AG08395 (cell line): ENCODE results near the gene NUDT8.
"Not testable (repeated sequence)": the region's sequence is repeated elsewhere in the genome, so short reads cannot be mapped to it uniquely, and the experiment has no call there.

ENCODE experiments used
- DNase-seq: peaks from one replicate; pipeline ENCODE4 v3.0.0; 2012; ENCODE audit warnings: mixed read lengths, low spot score

The NUDT8 gene

DNA sequence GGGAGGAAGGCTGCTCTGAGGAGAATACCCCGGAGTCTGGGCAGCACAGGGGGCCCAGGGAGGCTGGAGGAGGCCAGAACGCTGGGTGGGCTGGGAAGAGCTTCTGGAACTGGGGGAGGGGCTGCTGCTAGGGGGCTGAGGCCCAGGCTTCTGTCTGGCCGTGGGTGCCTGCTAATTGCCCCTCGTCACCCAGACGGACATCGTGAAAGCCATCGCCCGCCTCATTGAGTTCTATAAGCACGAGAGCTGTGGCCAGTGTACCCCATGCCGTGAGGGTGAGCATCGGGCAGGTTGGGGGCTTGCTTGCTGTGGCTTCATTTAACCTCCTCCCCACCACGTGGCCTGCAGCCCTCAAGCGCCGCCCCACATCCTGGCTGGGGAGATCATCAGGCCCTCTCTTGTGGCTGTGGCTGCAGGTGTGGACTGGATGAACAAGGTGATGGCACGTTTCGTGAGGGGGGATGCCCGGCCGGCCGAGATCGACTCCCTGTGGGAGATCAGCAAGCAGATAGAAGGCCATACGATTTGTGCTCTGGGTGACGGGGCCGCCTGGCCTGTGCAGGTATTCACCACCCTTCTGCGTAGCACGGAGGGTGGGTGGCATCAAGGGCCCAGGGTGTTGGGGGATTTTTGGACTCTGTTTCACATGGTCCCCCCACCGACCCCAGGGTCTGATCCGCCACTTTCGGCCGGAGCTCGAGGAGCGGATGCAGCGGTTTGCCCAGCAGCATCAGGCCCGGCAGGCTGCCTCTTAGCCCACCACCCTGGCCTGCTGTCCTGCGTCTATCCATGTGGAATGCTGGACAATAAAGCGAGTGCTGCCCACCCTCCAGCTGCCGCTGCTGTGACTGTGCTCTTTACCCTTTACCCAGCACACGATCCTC is 17.8 kb downstream of the NUDT8 start:
- no peak for DNase-seq

DNA sequence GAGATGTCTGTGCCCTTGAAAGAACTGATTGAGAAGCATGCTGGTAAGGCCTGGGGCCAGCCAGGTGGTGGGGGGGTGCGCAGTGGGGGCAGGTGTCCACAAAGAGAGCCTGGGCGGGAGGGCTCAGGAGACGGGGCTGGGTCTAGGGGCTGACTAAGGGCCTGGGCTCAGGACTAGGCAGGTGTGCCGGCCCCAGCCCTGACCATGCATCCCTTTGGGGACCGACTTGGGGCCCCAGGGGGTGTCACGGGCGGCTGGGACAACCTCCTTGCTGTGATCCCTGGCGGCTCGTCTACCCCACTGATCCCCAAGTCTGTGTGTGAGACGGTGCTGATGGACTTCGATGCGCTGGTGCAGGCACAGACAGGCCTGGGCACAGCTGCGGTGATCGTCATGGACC is 18.6 kb downstream of the NUDT8 start:
- no peak for DNase-seq

DNA sequence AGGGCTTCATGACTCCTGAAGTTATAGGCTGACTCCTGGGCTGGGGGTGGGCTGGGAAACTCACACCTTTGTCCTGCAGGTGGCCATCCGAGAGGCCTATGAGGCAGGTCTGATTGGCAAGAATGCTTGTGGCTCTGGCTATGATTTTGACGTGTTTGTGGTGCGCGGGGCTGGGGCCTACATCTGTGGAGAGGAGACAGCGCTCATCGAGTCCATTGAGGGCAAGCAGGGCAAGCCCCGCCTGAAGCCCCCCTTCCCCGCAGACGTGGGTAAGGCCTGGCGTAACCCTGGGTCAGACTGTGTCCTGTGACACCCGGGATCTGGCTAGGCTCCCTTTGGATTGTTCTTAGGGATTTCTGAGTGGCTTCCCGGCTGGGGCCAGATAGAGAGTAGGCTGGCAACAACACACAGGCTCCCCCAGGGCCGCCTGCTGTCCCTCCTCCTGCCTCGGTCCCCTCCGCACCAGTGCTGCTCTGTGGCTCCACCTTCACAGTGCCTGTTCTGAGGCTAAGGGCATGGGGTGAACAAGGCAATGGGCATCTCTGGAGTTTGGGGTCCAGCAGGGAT is 19.4 kb downstream of the NUDT8 start:
- DNase-seq, result no peak

DNA sequence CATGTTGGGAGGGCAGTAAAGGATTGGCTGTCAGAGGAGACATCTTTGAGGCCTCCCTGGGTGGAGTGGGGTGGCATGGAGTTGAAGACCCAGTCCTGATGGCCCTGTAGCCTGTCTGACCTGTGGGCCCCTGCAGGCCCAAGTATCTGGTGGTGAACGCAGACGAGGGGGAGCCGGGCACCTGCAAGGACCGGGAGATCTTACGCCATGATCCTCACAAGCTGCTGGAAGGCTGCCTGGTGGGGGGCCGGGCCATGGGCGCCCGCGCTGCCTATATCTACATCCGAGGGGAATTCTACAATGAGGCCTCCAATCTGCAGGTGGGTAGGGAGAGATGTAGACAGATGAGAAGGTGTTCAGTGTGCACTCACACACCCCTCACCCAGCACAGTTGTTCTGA is 20.4 kb downstream of the NUDT8 start:
- no peak for DNase-seq

DNA sequence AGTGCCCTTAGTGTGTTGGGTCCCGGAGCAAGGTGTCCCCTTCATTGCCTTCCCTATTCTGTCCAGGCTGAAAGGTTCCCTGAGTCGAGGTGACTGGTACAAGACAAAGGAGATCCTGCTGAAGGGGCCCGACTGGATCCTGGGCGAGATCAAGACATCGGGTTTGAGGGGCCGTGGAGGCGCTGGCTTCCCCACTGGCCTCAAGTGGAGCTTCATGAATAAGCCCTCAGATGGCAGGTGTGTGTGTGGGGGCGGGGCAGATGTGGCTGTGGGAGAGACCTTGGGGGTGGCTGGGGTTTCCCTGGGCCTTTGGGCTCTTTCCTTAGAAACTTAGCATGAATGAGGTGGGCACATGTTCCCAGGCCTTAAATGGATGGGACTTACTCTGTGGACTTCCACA is 21.3 kb downstream of the NUDT8 start:
- DNase-seq, result no peak

DNA sequence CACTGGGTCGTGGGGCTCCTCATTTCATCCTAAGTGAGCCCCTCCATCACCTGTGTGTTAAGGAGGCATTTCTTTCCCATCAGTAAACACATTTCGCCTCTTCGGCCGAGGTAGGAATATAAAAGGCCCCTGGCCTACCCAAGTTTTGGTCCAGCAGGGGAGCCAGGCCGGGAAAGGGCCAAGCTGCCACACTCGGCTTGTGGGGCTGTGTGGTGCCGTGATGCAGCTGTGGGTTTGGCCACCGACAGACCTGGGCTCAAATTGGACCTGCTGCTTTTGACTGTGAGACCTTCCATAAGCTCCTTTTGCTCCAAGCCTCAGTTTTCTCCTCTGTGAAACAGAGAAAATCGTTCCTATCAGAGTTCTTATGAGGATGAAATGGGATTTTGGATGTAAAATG is 22.2 kb downstream of the NUDT8 start:
- no peak for DNase-seq

DNA sequence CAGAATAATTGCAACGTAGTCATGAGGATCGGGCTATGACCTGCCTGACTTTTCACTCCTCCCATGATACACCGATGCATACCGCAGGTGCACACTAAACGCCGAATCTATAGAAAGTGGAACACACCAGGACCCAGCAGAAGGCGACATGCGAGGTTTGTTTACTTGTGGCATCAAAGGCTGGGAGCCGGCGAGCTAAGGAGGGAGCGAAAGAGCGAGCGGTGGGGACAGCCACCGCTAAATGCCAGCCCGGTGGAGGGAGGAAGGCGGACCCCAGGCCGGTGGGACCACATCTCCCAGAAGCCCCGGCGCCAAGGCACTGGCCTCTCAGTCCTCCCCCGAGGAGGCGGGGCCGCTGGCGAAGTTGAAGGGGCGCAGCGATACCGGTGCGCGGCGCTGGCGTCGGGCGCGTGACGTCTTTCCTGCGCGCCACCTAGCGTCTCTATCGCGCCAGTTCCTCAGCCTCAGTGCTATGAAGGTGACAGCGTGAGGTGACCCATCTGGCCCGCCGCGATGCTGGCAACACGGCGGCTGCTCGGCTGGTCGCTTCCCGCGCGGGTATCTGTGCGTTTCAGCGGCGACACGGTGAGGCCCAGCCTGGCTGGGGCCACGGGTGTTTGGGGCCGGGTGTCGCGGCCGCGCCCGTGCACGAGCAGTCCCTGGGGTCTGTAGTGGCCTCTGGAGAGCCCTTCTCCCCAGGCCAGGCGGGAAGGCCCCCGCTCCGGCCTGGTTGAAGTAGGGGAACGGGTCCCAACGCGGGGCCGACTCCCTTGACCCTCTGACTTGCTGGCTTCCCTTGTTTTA is 23.0 kb downstream of the NUDT8 start, which contains the start of gene NDUFV1:
NDUFV1 (plus strand) TSS at position 445 of the 804 bp plus-strand sequence; CDS start at position 514, 69 bp downstream.
- peak; percentile 93 for DNase-seq

DNA sequence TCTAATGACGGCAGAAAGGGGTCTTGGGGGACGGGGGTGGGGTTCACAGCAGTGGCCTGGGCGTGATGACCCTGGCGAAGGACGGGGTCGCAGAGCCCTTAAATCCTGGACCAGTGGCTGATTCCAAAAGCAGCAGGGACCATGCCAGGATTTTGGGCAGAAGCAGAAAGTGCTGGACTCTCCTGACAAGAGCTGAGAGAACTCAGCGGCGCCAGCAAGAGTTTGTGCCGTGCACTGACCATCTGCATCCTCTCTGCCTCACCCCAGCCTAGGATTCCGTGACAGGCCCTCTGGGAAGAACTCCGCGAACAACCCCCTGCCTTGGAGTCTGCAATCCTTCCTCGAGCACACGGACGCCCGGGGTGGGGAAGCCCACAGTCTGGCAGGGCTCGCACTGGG is 23.6 kb downstream of the NUDT8 start:
- DNase-seq, result peak; percentile 31

DNA sequence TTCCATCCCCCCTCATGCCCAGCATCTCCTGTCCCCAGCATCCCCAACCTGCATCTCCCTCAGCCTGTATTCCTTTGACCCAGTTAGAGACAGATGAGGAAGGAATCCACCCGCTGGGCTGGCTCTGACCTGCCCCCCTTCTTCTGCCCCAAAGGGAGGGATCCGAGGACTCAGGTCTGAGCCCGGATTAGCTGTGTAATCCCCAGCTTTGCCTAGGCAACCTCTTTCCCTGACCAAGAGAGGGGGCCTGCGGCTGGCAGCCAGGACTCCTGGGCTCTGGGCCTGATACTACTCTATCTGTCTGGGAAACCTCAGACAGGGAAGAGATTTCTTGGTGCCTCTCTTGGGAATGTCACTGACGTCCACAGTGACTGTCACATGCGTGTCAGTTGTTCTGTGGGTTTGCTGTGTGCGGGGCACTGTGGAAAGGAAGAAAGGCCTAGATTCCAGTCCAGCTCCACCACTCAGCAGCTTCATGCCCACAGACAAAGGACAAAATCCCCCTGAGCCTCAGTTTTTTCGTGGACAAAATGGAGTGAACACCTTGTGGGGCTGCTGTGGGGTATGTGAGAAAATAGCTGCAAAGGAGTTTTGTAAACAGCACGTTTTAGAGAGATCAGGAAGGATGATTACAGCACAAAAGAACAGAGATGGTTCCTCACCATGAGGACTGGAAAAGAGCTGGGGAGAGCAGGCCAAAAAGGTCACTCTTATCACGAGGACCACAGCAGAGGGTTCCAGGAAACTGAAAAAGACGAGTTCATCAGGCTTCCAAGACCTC is 24.3 kb downstream of the NUDT8 start:
- no peak for DNase-seq

DNA sequence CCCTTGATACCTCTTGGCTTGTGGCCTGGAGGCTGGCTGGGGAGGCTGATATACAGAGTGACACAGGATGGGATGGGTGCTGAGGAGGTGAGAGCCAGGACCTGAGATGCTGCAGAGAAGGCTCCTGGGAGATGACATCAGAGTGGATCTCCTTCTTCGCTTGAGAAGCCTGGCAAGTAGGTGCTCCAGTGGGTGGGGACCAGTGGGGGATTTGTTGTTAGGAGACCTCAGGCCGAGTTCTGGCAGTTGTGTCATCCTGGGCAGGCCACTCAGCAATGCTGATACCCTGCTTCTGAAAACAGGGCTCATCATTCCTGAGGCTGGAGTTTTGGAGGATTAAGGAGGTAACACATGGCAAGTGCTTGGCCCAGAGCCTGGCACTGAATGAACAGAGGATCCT is 24.9 kb downstream of the NUDT8 start:
- no peak for DNase-seq

DNA sequence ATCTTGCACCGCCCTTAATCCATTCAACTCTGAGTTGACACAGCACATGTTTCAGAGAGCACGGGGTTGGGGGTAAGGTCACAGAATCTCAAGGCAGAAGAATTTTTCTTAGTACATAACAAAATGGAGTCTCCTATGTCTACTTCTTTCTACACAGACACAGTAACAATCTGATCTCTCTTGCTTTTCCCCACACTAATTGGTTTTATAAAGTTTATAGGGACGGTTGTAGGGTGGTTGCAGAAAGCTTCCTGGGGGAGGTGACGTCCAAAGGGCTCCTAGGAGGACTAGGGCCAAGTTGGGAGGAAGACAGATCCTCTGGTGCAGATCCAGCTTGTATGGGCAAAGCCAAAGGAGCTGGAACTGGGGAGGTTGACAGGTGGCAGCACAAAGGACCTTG is 25.6 kb downstream of the NUDT8 start:
- not testable (repeated sequence) for DNase-seq

DNA sequence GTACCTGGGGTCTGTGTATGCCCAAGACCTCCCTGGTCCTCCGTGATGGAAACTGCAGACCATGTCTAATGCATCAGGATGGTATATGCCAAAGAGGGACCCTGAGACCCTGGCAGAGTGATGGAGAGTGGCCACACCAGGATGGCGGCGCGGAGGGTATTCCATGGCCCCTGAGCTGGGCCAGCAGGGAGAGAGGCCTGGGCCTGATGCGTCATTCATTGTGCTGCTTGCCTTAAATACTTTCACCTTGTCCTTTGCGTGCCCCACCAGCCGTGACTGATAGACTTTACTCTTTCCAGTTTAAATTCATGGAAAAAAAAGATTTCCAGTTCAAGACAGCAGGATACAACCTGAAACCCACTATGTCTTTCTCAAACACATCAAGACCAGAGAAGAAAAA is 28.6 kb downstream of the NUDT8 start:
- DNase-seq, result no peak

DNA sequence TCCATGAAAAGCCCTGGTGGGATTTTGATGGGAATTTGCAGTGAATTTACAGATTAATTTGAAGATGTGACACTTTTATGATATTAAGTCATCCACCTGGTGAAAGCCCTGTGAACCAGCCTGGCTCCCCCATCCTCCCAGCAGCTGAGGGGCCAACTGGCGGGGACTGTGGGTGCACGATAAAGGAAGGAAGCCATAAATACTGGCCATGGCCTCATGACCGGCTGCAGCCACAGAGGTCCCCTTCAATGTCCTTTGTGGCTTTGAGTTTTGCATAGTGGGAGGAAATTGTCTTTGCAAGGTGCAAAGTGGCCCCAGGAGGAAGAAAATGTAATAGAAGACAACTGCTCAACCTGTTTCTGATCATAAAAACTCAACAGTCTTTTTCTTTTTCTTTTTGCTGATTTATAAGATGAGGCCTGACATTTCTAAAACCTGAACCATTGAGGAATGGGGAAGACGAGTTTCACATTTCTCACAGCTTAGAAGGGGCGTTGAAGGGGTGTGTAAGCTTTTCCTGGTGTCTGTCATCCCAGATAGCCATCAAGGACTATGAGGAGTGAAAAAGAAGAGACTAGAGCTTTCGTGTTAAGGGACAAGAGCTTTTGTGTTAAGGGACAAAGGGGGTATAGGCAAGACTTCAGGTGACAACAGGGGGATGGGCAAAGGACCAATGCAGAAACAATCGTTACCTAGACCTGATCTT is 29.3 kb downstream of the NUDT8 start:
- DNase-seq, result no peak

DNA sequence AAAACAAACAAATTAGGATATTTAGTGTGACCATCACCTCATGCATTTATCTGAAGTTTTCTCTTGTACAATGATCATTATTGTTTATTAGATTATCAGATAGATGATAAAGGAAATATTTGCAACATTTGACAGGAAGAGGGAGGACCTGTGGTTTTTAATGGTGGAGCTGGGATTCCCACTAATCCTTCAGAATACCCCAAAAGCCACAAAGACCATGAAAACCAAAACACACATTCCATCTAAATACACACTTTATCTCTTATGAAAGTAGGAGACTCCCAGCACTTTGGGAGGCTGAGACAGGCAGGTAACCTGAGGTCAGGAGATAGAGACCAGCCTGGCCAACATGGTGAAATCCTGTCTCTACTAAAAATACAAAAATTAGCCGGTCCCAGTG is 30.6 kb downstream of the NUDT8 start:
- DNase-seq, result no peak

DNA sequence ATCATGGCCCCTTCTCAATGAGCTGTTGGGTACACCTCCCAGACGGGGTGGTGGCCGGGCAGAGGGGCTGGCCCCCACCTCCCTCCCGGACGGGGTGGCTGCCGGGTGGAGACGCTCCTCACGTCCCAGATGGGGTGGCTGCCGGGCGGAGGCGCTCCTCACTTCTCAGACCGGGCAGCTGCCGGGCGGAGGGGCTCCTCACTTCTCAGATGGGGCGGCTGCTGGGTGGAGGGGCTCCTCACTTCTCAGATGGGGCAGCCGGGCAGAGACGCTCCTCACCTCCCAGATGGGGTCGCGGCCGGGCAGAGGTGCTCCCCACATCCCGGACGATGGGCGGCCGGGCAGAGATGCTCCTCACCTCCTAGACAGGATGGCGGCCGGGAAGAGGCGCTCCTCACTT is 31.8 kb downstream of the NUDT8 start:
- DNase-seq, result not testable (repeated sequence)

DNA sequence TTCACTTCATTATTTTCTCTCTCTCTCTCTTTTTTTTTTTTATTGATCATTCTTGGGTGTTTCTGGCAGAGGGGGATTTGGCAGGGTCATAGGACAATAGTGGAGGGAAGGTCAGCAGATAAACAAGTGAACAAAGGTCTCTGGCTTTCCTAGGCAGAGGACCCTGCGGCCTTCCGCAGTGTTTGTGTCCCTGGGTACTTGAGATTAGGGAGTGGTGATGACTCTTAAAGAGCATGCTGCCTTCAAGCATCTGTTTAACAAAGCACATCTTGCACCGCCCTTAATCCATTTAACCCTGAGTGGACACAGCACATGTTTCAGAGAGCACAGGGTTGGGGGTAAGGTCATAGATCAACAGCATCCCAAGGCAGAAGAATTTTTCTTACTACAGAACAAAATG is 32.3 kb downstream of the NUDT8 start:
- DNase-seq, result not testable (repeated sequence)

DNA sequence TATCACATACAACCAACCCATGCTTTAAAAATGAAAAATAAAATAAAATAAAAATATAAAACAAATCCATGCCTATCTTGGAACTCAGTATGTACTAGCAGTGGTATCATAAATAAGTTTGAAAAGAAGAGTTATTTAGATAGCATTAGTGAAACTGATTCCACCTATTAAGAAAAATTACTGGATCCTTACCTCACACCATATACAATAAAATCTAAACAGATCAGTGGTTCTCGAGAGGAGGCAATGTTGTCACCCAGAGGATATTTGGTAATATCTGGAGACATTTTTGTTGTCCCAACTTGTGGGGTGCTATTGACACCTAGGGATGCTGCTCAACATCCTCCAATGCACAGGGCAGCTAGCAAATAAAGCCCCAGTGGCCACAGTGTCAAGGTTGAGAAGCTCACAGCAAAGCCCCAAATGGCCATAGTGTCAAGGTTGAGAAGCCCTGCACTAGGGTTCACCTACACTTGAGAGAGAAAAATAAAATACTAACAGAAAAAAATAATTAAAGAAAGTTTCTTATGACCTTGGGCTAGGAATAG is 32.9 kb downstream of the NUDT8 start:
- no peak for DNase-seq

DNA sequence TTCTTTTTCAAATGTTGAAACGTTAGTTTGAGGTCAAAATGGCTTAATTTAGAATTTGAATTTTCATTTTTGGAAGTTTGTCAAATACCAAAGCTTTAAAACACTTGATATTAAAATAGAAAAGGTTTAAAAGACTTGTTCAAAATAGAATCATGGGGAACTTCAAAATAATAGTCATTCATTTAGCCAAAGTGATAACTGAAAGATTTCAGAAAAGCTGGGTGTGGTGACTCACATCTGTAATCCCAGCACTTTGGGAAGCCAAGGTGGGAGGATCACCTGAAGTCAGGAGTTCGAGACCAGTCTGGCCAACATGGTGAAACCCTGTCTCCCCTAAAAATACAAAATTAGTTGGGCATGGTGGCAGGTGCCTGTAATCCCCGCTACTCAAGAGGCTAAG is 35.3 kb downstream of the NUDT8 start:
- no peak for DNase-seq

DNA sequence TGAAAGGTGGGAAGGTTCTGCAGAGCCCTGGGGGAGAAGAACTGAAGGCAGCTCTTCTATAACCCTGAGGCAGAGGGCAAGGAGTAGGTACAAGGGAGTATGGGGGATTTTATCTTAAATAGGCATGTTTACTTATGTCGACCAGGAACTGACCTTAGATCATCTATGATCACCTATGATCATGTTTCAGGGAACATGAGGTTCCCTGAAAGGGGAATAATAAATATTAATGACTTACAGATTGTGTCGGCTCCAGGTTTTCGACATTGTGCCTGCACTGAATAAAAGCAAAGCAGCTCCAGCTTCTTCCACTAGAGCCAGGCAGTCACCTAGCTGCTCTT is 36.2 kb downstream of the NUDT8 start:
- no peak for DNase-seq

DNA sequence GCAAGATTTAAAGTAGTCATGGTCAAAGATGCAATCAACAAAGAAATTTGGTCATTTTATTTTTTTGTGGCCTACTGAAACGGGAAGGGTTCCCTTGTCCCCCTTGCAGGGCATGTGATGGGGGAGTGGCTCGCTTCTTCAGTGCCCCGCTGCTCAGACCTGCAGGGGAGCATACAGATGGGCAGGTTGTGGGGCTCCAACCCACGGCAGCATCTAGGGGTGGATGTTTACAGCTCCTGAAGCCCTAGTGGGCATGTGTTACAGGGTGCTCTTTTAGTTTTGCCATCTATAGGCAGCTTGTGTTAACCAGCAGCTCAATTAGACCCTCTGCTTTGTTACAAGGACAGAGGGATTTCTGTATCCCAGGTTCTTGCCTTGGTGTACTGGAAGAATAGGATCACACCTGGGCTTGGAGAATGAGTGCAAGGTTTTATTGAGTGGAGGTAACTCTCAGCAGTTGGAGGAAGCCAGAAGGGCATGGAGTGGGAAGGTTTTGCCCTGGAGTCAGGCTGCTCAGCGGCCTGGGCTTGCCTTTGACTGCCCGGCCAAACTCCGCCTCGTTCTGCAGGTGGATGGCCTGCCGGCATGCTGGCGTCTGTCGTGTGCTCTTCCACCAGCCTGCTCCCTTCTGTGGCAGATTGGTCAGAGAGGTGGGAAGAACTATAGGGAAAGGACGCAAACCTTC is 36.7 kb downstream of the NUDT8 start:
- no peak for DNase-seq
